ENCODE data around the gene GFOD1.

GRCh38 chr6:13378669-13379590 is 108.5 kb downstream of the GFOD1 start:
- TF ChIP-seq CTCF (IDR thresholded peaks at IDR 0.05; ENCODE audit: low read depth, low read length, poor library complexity, severe bottlenecking) (no peak), EZH2phosphoT487 (IDR thresholded peaks at IDR 0.05; ENCODE audit: borderline replicate concordance, low read length) (no peak)
